ENCODE data around the gene CADM2.

Gene CADM2

DNA sequence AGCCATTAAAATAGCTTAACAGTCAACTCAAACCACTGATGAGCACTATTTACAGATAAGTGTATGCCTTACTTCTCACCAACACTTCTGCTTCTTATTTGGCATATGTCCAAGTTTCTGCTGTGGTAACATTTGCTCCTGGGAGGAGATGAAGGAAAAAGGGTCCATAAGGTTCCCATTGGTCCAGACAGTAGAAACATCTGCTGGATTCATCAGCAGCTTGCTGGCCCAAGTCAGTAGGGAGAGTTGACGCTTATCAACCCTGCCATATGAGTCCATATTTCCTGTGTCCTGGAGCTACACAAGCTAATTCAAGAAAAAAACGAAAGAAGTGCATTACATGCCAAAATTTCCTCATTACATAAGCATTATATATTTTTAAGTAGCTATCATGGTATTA is 824.5 kb downstream of the CADM2 start:
- no peak for DNase-seq
- in situ Hi-C loops (cut with HindIII; ENCODE audit: low pct_ligation_motif_present, low pct_unique_long_range_greater_than_20kb, low sequenced_read_pairs) = no loop called here

DNA sequence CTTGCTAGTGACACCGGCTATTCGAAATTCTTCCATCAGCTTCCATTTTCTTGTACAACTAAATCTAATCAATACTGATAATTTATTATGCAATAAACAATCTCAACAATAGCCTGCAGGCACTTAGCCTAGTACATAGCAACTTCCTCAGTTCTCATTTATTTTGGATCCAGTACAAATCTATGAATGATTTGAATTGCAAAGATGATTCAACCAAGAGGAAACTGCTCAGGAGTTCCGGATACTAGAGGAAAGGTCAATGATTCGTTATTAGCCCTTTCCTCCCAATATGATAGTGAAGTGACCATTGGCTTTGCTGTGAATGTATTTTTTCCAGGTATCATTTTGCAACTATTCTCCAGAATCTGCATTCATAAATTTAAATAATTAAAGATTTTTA is 827.0 kb downstream of the CADM2 start:
- in situ Hi-C loops (cut with HindIII; ENCODE audit: low pct_ligation_motif_present, low pct_unique_long_range_greater_than_20kb, low sequenced_read_pairs) = no loop called here

GRCh38 chr3:85790445-85791030 is 831.7 kb downstream of the CADM2 start:
- in situ Hi-C loops (cut with HindIII; ENCODE audit: low pct_ligation_motif_present, low pct_unique_long_range_greater_than_20kb, low sequenced_read_pairs) = no loop called here
- no peak for DNase-seq

More for the DNA sequence above, 827.0 kb downstream of the CADM2 start:
- no peak for DNase-seq

GRCh38 chr3:85796140-85796539 is 837.4 kb downstream of the CADM2 start:
- in situ Hi-C loops (cut with HindIII; ENCODE audit: low pct_ligation_motif_present, low pct_unique_long_range_greater_than_20kb, low sequenced_read_pairs) = no loop called here

GRCh38 chr3:85800676-85801075 is 841.9 kb downstream of the CADM2 start:
- in situ Hi-C loops (cut with HindIII; ENCODE audit: low pct_ligation_motif_present, low pct_unique_long_range_greater_than_20kb, low sequenced_read_pairs) = no loop called here
- DNase-seq = no peak

More at GRCh38 chr3:85796140-85796539, 837.4 kb downstream of the CADM2 start:
- no peak for DNase-seq

GRCh38 chr3:85801955-85802354 is 843.2 kb downstream of the CADM2 start:
- in situ Hi-C loops (cut with HindIII; ENCODE audit: low pct_ligation_motif_present, low pct_unique_long_range_greater_than_20kb, low sequenced_read_pairs) = no loop called here
- peak; percentile 19 for DNase-seq

- no peak for DNase-seq
- in situ Hi-C loops (cut with HindIII; ENCODE audit: low pct_ligation_motif_present, low pct_unique_long_range_greater_than_20kb, low sequenced_read_pairs) = no loop called here
These were observed 850.0 kb downstream of the CADM2 start for GRCh38 chr3:85808755-85809154.

GRCh38 chr3:85821130-85821756 is 862.5 kb downstream of the CADM2 start:
- peak; percentile 32 for DNase-seq
- in situ Hi-C loops (cut with HindIII; ENCODE audit: low pct_ligation_motif_present, low pct_unique_long_range_greater_than_20kb, low sequenced_read_pairs) = no loop called here

- in situ Hi-C loops (cut with HindIII; ENCODE audit: low pct_ligation_motif_present, low pct_unique_long_range_greater_than_20kb, low sequenced_read_pairs) = no loop called here
- no peak for DNase-seq
These were observed 877.2 kb downstream of the CADM2 start for GRCh38 chr3:85835857-85836440.

DNA sequence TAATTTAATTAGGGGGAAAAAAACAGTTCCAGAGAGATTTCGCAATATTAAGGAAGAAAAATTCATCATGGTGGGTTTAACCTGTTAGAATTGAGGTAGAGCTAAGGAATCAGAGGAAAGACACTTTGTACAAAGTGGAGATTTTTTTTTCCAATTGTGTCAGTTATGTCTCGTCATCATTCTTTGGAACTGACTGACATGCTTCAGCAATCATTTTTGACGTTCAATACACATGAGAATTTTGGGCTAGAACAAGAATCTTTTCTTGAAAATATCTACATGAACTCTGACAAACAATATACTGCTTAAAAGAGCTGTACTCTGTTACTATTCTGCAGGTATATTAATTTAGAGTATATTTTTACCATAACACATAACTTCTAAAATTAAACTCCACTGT is 878.6 kb downstream of the CADM2 start:
- no peak for DNase-seq
- in situ Hi-C loops (cut with HindIII; ENCODE audit: low pct_ligation_motif_present, low pct_unique_long_range_greater_than_20kb, low sequenced_read_pairs) = no loop called here

DNA sequence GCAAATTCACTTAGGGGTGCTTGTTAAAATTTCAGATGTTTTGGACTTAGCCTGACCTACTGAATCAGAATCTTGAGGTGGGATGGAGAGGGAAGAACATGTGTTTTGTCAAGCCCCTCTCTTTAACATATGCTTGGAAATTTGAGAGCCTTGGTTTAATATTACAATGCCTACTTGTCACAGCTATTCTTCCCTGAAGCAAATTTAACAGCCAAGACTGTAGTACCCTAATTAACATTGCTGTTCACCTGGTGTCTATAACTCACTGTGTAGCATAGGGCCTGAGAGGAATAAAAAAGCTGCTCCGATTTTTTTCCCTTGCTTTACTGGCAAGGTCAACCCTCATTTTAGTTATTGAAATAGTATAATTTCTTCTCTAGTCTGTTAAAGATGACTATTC is 880.1 kb downstream of the CADM2 start:
- no peak for DNase-seq
- in situ Hi-C loops (cut with HindIII; ENCODE audit: low pct_ligation_motif_present, low pct_unique_long_range_greater_than_20kb, low sequenced_read_pairs) = no loop called here

GRCh38 chr3:85842081-85842480 is 883.3 kb downstream of the CADM2 start:
- in situ Hi-C loops (cut with HindIII; ENCODE audit: low pct_ligation_motif_present, low pct_unique_long_range_greater_than_20kb, low sequenced_read_pairs) = no loop called here
- no peak for DNase-seq

GRCh38 chr3:85846940-85847339 is 888.2 kb downstream of the CADM2 start:
- in situ Hi-C loops (cut with HindIII; ENCODE audit: low pct_ligation_motif_present, low pct_unique_long_range_greater_than_20kb, low sequenced_read_pairs) = no loop called here
- DNase-seq = no peak

GRCh38 chr3:85851071-85851470 is 892.3 kb downstream of the CADM2 start:
- in situ Hi-C loops (cut with HindIII; ENCODE audit: low pct_ligation_motif_present, low pct_unique_long_range_greater_than_20kb, low sequenced_read_pairs) = no loop called here
- DNase-seq = no peak

- no peak for DNase-seq
- in situ Hi-C loops (cut with HindIII; ENCODE audit: low pct_ligation_motif_present, low pct_unique_long_range_greater_than_20kb, low sequenced_read_pairs) = no loop called here
These were observed 895.0 kb downstream of the CADM2 start for GRCh38 chr3:85853805-85854204.

- no peak for DNase-seq
- in situ Hi-C loops (cut with HindIII; ENCODE audit: low pct_ligation_motif_present, low pct_unique_long_range_greater_than_20kb, low sequenced_read_pairs) = no loop called here
These were observed 904.2 kb downstream of the CADM2 start for GRCh38 chr3:85862893-85863455.

GRCh38 chr3:85864896-85865295 is 906.1 kb downstream of the CADM2 start:
- in situ Hi-C loops (cut with HindIII; ENCODE audit: low pct_ligation_motif_present, low pct_unique_long_range_greater_than_20kb, low sequenced_read_pairs) = no loop called here
- no peak for DNase-seq

GRCh38 chr3:85867072-85867471 is 908.3 kb downstream of the CADM2 start:
- DNase-seq = no peak
- in situ Hi-C loops (cut with HindIII; ENCODE audit: low pct_ligation_motif_present, low pct_unique_long_range_greater_than_20kb, low sequenced_read_pairs) = no loop called here

DNA sequence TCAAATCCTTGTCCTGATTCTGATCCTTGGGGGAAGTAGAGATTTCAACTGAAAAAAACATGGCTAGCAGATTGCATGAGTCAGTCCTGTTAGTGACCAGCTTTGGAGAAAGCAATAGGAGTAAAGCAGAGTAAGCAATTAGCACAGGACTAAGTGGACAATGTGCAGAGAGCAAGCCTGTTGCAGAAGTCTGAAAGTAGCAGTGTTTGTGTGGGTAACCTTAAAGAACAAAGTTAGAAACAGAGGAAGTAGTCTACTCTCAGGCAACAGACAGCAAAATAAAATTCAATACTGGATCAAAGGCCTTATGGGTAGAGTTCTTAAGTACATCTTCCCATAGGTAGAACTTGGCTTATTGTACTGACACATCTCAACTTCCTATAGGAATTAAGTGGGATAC is 916.8 kb downstream of the CADM2 start:
- in situ Hi-C loops (cut with HindIII; ENCODE audit: low pct_ligation_motif_present, low pct_unique_long_range_greater_than_20kb, low sequenced_read_pairs) = no loop called here
- DNase-seq = no peak

GRCh38 chr3:85877631-85878030 is 918.8 kb downstream of the CADM2 start:
- no peak for DNase-seq
- in situ Hi-C loops (cut with HindIII; ENCODE audit: low pct_ligation_motif_present, low pct_unique_long_range_greater_than_20kb, low sequenced_read_pairs) = no loop called here
